GM19351 (cell line): Measurements from ENCODE around the gene CREB3L2.
"Not testable (repeated sequence)": the region's sequence is repeated elsewhere in the genome, so short reads cannot be mapped to it uniquely, and the experiment has no call there.

Experiments
- ATAC-seq: cut with Tn5 transposase; IDR thresholded peaks from one replicate; pipeline ENCODE4 v1.9.1; 2021; ENCODE audit warnings: mild to moderate bottlenecking, moderate library complexity; ENCODE audit not compliant: unreplicated experiment

The CREB3L2 gene

DNA sequence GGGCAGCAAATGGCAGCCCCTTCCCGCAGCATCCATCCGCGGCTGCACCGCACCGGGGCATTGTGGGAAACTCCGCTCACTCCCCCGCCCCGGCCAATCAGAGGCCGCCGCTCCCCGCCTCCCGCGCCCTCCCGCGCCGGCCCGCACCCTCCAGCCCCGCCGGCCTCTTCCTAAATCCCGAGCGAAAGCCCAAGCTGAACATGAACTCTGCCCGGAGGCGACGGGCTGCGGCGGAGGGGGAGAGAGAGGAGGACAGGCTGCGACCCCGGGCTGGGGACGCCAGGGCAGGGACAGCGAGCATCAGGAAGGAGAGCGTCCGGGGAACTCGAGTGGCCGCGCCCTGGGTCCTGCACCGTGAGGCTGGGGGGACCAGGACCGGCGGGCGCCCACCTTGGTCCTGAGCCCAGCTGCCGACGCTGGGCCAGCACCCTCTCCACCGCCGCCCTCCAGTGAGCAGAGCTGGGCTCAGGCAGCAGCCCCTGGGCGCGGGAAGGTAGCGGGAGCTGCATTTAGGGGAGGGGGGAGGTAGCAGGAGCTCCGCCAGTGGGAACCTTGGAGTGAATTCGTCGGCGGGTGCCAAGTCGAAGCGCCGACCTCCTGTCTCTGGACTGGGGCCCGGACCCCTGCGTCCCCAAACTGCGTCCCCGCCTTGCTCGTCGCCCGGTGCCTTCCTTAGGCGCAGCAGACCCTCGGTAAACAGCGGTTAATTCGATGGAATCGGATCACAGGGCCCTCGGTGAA is 154.9 kb downstream of the CREB3L2 start, which contains the start of gene DGKI:
DGKI (minus strand) TSS at position 148 of the 741 bp plus-strand sequence.
- ATAC-seq: peak; percentile 25

DNA sequence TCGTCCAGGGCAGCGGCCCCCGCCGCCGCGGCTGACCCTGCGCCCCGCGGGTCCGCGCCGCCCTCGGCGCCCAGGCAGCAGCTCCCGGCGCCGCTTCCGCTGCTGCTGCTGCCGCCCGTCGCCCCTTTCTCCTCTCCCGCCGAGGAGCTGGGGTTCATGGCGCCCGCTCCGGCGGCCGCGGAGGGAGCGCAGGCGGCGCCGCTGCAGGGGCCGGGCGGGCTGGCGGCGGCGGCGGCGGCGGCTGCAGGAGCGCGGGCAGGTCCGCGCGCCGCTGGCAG is 155.4 kb downstream of the CREB3L2 start:
- ATAC-seq: peak; percentile 49

DNA sequence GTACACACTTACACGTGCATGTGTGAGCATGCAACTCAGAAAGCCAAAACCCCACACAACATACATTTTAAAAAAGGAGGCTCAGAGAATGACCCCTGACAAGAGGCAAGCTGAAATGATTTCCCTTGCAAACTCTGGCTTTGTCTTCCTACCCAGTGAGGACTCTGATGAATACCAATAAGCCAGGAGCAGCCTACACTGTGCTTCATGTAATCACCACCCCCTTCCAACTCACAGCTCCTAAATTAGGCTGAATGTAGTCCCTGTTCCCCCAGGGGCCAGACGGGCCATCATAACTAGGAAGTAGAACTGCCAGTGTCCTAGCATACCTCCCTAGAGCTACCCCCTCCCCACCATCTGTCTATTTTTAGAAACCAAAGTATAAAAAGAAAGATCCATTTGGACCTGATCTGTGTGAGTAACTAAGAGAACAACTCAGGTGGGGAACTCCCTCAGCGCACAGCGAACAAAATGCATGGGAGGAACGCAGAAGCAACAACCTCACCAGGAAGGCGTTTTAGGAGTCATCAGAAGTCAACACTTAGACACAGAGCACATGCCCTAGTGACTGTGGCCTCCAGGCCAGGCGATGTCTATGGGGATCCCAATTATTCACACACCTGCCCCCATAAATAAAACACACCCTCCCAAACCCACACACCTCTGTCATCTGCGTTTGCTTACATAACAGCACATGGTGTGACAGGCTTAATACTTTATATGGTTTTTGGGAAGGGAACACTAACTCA is 157.0 kb downstream of the CREB3L2 start:
- no peak for ATAC-seq

DNA sequence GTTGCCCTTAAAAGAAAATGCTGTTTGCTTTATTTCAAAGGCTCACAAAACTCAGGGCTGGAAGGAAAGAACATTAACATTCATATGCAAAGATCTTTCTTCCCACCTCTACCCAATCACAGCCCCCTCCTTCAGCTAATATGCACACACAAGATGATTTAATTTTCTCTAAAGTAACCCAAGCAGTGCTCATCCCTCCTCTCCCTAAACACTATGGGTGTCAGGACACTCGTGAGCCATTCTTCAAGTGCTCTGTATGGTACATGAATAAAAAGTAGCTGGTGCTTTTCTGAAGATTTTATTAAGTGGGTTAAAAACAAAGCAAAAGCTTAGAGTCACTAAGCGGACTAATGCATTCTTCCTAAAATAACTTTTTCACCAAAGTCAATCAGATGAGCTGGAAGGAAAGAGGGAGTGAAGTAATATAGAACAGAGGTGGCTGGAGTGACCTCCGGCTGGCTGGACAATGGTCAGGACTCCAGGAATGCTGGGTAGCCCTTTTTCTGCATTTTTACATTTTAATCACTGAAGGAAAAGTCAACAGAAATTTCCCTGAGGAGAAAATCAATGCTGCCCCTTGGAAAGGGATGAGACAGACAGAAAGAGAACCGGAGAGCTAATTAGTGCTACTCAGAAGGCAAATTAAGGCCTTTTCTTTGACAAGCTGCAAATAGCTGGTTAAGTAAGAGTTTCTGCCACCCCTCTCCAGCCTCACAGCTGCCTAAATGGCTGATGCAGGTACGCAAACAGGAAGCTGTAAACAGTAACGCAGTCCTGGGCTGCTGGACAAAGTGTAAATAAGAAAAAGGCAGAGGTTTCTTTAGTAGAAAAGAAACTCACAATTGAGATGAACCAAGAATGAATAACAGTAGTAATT is 161.7 kb downstream of the CREB3L2 start:
- no peak for ATAC-seq

DNA sequence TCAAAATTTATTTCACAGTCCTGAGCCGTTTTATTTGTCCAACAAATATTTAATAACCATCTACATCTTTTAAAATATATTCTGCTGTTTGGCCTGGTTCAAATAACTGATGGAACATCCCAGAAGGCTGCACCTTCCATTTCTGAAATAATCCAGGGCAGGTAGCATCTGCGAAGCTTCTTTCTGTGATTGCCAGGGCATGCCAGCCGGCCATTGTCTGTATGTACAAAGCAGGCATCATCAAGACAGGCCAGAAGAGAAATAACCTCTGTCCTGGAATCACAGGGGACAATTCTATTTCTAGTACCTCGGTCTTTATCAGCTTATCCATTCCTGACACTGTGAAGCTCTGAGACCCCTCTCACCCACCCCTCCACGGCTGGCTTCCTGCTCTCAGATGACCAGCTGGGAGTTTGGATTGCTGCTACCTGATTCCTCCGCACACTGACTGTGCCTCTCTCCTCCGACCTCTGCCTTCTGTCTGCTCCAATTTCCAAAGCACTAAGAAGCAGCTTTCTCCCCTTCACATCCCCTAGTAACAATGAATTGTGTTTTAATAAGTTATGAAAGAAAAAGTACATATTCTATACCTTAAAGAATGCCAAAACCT is 163.1 kb downstream of the CREB3L2 start:
- no peak for ATAC-seq

DNA sequence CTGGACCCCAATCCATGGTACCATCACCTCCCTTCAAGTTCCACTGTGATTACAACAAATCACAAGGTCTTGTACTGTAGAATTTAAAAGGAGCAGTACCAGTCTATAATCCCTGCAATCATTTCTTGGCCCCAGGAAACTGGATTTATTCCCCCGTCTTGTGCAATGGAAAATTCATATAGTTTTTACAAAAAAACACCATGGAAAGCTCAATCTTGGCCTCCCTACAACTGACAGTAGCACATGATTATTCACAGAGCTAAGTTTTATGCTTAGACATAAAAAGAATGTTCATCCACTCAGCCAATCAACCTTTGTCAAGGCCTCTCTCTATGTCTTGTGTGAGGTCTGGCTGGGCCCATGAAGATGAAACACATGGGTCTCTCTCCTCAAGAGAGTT is 165.3 kb downstream of the CREB3L2 start:
- ATAC-seq: no peak

DNA sequence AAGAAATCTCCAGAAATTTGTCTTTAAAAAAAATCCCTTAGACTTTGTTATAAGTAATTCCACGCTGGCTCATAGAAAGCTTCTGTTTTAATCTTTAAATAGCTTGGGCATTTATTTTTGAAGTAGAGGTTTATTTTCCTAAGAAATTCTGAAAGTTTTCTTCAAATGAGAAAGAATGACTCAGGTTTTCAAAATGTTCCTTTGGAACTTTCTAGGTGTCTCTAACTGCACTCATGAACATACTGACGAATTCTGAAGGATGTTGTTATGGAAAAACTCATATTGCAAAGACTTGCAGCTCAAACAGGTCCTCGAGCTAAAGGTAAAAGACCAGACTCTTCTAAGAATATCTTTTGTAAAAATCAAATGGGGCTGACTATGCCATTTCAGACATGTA is 165.8 kb downstream of the CREB3L2 start:
- no peak for ATAC-seq

DNA sequence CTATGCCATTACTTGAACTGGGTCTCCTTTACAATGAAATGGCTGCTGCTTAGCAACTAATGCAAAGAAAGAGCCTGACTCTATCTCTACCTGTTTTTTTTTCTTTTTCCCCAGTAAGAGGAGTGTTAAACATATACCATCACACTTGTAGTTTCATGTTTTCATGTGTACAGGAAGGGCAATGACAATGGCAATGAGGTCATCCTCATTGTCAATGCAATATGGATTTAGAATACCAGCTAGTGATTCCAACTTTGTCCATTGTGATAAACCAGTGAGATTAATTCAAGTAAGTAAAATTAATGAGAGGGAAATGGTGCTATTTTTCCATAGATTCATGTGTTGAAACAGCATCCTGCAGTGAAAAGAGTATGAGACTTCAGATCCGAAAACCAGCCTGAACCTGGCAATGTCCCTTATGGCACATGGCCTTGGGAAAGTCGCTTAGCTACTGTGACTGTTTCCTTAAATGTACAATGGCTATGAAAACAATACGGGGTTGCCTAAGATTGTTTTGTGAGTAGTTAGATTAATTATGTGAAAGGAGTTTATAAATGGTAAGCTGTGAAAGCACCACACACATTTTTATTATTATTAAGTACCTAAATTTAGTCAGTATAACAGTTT is 166.3 kb downstream of the CREB3L2 start:
- ATAC-seq: no peak

- ATAC-seq: no peak
Observed at GRCh38 chr7:137834552-137834951, 167.3 kb downstream of the CREB3L2 start.

DNA sequence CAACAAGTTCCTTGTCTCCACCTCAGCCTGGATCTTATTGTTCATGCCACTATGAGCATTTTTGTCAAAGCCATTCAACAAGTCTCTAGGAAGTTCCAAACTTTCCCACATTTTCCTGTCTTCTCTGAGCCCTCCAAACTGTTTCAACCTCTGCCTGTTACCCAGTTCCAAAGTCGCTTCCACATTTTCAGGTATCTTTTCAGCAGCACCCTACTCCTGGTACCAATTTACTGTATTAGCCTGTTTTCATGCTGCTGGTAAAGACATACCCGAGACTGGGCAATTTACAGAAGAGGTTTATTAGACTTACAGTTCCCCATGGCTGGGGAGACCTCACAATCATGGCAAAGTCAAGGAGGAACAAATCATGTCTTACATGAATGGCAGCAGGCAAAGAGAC is 168.9 kb downstream of the CREB3L2 start:
- ATAC-seq: not testable (repeated sequence)

GRCh38 chr7:137832382-137832781 is 169.5 kb downstream of the CREB3L2 start:
- ATAC-seq: no peak

GRCh38 chr7:137831555-137831954 is 170.3 kb downstream of the CREB3L2 start:
- ATAC-seq: not testable (repeated sequence)

- no peak for ATAC-seq
Observed at GRCh38 chr7:137829337-137829992, 172.4 kb downstream of the CREB3L2 start.

- ATAC-seq: no peak
Observed at GRCh38 chr7:137828456-137828855, 173.4 kb downstream of the CREB3L2 start.

DNA sequence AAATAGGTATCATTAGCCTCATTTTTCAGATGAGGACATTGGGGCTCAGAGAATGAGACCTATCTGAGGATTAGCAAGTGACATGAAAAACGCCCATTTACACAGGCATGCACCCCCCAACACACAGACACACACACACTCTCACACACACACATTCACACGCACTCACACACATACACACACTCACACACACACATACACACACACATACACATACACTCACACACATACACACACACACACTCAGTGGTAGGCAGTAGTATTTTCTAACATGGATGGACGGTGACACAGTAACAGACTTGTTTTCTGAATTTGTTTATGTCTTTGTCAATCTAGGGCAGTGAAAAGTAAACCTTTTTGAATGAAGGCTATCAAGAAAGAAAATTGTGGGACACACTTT is 176.4 kb downstream of the CREB3L2 start:
- ATAC-seq: no peak
